Measurements from ENCODE around the gene SYNE1.

- no peak for TF ChIP-seq CTCF (IDR thresholded peaks at IDR 0.05; ENCODE audit: poor library complexity)
- no peak for TF ChIP-seq EZH2 (IDR thresholded peaks at IDR 0.05; ENCODE audit: borderline replicate concordance)
Measured at GRCh38 chr6:152301021-152301764, 336.0 kb downstream of the SYNE1 start.
